ENCODE results near the gene KCNE1.
A peak's percentile ranks its signal among the peaks of the same experiment; 100 is the strongest.

Gene KCNE1

DNA sequence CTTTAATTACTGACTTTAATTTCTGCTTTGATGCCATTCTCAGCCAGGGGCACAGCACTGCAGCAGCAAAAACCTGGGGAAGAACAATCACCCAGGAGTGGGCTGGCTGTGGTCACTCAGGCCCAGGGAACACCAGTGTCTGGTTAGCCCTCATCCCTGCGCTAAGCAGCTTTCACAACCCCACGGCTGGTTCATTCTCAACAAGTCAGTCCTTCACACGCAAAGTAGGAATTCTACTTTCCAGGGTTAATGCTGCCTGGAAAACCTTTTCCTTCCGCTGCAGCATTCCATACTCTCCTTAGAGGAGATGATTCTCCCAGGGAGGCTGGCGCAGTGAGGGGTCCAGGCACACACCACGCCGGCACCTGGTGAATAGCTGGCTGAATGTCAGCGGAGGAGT, 24.3 kb upstream of the KCNE1 start:
- DNase-seq, result no peak

DNA sequence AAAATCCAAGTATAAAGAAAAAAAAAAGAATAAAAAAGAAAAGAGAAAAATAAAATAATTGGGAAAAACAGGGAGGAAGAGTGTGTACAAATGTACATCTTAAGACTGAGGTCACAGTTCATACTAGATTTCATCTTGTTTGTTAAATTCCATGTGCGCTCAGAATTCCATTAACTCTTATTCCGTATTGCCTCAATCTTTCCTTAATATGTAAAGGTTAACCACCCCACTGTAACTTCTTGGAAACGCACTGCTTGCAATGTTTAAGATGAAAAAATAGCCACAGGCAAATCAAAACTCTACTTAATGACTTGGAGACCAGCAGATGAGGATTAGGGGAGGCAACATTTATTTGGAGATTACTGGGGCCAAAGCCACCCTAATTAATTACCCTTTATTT, 23.9 kb upstream of the KCNE1 start:
- no peak for DNase-seq

DNA sequence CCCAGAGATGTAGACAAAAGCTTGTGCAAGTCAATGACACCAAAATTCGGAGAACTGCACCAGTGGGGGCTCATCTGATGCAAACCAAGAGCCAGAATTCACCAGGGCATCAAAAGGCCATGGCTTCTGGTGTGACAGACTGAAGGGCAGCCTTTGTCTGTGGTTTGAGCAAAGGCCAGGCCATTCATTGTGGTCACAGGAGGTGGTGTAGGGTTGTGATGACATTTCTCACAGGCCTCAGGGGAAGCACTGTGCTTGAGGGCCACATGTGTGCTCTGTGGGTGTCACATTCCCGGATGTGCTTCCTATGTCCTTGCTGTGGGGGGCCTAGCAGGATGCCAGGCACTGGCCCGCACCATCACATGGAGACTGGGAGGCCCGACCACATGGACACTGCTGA, 22.5 kb upstream of the KCNE1 start:
- DNase-seq, result no peak

DNA sequence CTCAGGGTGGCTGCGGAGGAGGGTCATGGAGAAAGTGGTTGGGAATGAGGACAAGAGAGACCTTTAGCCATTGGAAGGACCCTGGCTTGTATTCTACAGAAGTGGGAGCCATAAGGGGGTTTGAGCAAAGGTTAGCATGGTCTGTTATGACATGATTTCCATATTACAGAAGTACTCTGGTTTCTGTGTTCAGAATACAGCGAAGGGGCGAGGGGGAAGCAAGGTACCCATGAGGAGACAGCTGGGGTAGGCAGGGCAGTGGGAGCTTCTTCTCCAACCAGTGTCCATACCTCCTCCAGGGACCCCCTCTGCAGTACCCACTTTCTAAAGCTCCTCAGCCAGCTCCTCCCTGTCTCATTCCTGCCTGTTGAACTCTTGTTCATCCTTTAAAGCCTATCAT, 21.9 kb upstream of the KCNE1 start:
- no peak for DNase-seq

DNA sequence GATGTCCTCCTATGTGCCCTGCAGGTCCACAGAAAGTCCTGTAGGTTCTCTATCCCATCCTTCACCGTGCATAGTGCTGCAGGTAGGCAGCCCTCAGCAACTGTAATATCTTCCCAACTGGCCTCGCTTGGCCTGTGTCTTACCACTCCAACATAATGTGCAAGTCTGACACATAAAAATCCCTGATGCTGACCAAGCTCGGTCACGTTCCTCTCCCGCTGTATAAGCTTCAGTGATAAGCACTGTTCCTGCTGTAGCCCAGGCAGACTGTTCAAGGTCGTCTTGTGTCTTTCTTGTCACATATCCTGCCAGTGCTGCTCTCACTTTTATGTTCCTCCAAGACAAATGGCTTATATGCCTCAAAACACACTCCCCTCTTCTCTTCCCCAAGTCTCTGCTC, 19.4 kb upstream of the KCNE1 start:
- DNase-seq, result no peak

DNA sequence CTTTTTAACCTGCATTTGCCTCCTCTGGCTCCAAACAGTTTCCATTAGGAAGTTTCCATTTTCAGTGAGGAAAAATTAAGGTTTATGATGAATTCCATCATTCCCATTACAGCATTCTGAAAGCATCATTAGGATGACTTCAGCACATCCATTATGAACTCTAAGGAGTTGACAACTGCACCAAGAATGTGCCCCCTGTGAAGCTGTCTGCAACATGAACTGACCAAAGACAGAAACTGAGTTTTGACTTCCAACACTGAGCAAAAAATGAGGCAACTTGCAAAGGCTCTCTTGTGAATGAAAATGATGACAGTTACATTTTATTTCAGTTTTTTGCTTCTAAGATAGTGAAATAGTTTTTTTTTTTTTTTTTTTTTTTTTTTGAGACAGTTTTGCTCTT, 18.3 kb upstream of the KCNE1 start:
- no peak for DNase-seq

DNA sequence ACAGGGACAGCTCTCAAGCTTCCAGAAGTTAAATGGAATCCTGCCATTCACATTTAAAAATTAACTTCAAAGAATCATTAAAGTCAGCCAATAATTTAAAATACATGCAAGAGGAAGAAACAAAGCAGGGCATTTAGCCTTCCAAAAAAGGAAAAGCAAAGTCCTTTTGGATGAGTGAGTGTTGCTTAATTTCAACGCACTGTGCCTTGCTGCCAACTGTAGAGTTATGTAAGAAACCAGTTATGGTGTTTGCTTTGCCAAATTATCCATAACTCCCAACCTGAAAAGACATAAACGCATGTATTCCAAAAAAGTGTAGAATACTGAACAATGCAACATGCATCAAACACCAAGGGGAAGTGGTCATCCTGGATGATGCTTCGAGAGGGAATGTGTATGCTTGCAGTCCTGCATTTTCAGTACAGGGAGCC, 16.1 kb upstream of the KCNE1 start:
- no peak for DNase-seq

DNA sequence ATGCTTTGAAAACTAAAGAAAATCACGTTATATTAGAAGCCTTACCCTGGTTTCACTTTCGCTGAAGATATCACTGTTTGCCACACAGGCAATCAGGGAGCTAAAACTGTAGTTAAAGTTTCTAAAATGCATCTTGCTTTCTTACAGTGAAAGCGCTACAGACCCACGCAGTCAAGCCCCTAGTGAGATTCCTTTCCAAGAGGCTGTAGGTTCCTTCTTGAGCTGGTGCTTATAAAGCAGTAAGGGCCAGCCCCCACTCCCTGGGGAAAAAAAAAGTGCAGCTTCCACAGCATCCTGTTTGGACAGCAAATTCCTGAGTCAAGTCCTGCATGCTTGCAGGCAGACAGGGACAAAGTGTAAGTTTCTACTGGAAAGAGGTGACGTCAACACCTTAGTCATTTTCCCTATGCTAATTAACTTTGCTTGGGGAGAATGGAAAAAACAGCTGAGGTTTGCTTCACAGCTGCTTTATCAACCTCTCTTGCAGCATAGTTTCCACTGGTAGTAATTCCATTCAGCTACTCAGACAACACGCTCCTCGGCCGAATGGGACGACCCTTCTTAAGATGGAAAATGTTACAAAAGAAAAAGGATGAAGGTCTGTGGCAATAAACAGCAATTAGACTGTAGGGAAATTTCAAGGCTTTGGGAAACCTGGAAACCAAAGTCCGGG, 14.7 kb upstream of the KCNE1 start:
- DNase-seq, result peak; percentile 64

DNA sequence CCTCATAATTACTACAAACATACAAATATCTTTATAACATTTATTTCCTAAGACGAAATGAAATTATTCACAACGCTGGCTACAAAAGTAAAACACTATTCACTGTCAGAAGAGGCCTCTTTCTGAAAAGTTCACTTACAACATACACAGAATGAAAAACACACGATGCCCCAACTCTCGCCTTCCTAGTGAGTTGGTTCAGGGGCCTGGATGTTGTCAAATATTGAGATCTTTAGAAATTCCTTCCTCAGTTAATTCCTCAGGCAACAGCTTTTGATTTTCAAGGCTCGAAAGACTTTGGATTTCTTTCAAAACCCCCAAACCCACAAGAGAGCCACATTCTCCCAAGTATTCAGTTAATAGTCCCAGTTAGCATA, 14.2 kb upstream of the KCNE1 start:
- no peak for DNase-seq

DNA sequence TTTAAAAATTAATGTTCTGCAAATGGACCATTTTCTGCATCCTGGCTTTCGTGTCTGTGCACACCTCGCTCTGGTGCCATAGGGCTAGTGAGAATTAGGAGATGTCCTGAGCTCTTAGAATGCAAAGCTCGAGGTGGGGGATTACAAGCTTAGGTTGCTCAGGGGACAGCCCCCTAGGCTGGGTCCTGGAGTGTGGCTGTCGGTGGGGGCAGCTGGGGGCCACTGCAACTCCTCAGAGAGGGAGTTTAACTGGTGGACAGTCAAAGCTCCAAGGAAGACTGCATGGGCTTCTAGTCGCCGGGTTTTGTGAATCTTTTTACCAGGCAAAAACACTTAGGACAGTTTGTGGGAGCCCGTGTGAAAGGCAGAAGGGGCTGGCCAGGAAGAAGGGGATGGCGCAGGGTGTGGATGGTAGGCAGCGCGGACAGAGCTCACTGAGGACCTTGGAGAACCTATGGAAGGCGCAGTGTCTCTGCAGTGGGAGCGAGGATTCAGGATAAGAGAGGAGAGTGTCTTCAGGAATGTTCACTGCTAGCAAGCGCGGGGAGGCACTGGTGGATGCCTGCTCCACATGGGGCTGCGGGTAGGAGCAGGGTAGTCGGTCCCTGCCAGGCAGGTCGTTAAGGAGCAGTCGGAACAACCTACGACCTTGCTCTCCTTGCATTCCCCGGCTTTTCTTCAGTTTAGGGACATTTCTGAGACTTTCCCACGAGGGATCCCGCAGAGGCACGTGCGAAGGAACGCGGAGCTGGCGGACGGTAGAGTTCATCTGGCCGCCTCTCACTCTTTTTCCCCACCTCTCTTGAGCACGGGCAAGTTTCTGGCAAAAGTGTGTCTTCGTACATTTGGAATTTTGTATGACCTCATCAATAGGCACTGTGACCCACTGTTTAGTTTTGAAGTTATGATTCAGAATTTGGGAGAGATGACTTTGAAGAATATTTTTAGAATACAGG, 12.9 kb upstream of the KCNE1 start:
- peak; percentile 52 for DNase-seq

DNA sequence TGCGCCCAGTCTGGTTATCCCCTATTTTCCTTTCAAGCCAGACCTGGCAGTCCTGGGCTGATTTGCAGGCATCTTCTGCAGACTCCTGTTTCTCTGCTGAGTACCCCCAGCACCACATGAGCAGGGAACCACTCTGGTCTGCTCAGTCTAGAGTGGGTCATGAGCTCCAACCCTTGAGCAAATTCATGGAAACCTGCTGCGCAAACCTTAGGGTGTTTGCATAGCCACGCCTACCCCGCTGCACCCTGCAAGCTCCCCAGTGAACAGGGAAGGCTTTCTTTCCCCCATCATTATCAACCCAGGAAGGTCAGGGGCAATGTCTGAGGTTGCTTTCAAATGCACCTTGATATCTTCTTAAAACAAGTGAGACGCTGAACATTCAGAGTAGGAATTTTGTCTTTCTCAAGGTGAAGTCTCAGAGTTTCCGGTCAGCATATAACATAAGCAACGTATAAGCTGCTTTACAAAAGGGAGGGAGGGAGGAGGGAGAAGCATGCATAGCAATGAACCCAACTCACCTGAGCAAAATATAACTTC, 11.1 kb upstream of the KCNE1 start:
- DNase-seq, result no peak

DNA sequence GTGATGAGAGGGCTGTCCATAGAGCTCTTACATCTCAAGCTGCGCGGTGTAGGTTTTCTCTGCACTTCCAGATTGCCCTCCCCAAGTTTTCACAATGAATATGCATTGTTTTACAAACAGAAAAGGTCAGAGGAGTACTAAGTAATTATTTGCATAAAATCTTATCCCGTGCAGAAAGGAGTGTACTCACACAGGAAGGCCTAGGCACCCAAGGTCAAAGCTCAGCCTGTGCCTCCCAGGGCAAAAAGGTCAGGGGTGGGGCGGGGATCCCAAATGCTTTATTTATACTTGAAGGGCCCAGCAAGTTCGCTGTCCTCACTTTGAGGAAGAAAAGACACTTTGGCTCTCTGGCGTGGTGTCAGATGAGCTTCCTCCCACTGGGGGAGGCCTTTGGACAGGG, 10.3 kb upstream of the KCNE1 start:
- DNase-seq, result no peak

DNA sequence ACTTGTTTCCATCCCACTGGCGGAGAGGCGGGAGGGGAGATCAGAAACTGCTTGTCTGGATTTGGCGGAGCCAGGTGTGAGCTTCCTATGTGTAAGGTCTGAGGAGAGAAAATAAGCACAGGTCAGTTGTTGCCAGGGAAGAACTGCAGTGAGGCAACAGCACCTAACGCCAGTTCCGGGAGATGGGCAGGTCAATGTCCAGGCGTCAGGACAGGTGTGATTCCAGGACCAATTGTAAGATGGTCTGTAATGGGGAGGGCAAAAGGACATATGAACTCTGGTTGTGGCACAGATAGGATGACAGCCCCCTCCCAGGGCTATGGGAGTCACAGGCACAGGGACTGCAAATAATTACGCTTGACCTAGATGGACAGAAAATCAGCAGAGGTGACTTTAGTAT, 9.6 kb upstream of the KCNE1 start:
- DNase-seq, result no peak

DNA sequence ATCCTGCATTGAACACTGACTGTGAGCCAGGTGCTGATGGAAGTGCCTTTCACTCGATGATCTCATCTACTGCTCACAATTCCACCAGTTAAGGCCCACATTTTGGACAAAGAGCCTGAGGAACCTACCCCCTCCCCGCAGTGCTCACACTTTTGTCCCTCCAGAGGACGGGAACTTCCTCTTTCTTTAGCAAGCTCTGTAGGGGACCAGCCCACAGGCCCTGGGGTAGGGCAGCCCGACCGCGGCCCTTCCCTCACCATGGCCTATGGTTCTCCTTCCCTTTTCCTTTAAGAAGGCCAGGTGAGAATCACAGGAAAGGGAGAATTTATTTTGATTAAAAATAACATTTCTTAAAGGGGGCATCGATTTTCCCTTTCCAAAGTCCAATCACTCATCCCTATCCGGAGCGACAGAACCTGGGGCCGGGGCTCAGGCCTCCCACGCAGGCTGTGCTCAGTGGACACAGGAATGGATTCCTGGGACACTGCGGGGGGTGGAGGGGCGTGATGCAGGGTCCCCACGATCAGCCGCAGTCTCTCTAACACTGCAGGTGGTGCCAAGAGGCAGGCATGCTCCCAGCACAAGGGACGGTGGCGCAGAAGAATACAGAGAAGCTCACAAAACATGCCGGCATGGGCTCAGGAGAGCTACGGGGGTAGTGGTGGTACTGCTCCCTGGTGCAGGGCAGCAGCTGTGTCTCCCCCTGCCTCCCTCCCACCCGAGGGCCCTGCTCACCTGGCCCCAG, 8.9 kb upstream of the KCNE1 start:
- no peak for DNase-seq

DNA sequence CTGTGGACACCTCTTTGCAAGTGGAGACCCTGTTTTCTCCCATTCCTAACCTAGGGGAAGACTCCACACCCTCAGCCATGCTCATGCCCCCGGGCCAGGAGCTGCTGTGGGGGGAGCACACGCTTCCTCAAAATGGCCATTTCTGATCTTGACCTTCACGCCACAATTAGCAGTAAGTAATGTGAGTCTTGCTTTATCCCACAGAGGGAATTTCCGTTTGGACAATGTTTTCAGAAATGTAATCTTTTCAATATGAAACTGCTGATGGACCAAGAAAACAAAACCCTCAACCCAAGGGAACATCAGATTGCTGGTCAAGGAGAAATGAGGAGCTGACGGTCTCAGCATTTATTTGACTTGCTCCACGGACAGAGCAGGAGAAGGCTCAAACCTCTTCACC, 8.3 kb upstream of the KCNE1 start:
- no peak for DNase-seq

DNA sequence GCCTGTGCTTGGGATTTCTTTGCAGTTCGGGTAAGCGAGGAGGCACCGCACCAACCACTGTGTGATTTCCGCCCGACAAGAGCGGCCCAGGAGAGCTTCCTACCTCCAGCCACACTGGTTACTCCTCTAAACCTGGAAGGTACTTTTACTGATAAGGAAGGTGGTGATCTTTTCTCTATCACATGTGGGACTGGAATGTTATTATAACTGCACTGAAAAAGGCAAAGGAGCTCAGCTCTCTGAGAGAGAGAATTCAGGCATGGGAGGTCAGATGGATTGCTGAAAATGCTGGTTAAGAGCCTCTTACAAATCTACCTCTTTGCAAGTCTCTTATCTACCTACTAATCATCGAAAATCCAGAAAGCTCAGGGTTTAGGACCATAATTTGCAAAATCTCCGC, 7.7 kb upstream of the KCNE1 start:
- DNase-seq, result no peak

DNA sequence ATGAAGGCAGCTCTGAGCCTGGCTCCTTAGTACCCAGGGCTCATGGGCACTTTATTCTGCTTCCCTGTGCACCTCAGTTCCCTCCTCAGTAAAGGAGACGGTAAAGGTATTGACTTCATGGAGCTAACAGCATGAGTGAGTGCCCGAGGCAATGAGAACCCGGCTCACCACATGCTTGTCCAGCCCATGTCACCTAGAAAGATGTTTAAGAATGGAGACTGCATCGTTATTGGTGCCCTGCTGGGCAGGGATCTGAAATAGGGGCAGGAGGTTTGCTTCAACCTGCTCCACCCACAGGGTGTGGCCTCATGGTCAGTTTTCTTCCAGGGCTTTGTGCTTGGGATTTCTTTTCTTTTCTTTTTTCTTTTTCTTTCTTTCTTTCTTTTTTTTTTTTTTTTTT, 7.0 kb upstream of the KCNE1 start:
- DNase-seq, result no peak

DNA sequence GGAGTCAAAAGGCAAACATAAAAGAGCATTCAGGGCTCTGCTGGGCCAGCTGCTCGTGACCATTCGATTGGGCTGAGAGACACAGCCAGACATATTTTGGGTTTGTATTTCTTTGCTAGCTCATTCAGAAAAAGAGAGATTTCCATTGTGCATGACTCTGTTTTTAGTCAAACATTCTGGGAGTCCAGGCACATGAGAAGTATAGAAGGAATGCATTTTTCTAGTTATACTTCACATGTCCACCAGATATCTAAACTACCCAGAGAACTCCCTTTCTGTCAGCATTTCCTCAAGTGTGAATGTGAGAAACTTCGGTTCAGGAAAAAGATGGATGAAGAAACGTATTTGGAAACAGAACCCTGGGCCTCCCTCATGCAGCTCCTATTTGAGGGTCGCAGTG, 6.3 kb upstream of the KCNE1 start:
- no peak for DNase-seq

DNA sequence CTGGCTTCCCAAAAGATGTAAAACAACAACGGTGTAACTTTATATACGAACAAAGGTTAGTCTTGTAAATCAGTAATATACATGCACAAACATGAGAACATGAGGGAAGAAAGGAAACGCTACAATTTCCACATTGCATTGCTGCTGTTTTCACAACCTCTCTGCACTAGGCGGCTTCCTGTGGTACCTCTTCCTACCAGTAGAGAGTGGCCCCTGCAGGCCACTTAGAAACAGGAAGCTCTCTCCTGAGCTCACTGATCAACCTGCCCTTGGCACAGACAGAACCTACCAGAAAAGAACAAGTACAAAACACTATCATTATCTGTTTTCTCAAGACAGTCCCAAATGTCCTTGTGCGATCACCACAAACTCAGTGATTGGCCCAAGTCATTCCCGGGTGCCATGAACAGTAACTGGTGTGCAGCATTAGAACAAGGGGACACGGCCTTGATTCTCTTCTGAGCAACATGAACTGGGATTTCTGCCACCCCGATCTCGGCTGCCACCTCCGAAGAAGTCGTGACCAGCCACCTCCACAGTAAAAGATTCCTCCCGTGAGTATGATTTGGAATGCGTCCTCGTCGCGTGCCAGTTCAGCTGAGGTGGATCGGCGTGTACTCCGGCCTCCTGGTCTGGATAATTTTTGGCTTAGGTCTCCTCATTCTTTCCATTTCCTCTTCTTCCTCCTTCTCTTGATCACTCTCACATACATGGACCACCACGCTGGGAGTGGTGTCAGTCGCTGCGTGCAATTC, 5.7 kb upstream of the KCNE1 start:
- DNase-seq, result no peak

DNA sequence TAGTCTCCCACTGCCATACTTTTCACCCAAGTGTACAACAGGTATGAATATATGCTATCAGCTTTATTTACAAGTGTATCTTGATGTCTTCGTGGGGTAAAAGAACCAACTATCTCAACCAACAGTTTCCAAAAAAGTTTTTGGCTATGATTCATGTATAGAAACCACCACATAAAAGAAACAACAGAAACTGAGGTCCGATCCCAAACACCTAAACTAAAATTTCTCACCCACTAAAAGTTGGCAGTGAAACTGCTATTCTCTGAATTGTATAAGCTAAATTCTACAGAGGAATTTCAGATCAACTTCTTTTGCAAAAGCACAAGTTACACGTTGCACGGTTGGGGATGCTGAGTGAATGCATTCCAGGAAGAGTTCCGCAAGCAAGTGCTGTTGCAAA, 5.0 kb upstream of the KCNE1 start:
- no peak for DNase-seq

DNA sequence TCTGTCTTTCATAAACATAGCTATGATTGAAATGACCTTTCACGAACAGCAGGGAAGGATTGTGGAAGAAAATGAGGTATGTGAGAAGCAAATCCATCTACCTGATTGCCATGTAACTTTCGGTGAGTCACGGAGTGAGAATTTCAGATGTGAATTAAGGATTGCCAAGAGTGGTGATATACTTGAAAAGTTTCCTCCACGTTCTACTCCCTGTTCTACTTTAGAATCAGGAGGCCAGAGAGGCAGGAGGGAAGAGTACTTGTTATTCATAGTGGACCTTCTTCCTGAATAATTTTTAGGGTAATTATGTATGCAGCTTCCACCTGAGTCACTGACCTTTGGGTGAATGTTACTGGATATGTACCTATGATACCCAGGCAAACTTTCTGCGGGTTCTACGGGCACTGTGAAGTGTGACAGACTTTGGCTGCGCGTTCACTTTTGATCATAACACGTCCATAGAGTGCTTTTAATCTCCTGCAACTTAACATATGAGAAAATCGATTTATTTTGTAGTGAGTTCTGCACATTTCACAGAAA, 2.6 kb upstream of the KCNE1 start:
- no peak for DNase-seq

DNA sequence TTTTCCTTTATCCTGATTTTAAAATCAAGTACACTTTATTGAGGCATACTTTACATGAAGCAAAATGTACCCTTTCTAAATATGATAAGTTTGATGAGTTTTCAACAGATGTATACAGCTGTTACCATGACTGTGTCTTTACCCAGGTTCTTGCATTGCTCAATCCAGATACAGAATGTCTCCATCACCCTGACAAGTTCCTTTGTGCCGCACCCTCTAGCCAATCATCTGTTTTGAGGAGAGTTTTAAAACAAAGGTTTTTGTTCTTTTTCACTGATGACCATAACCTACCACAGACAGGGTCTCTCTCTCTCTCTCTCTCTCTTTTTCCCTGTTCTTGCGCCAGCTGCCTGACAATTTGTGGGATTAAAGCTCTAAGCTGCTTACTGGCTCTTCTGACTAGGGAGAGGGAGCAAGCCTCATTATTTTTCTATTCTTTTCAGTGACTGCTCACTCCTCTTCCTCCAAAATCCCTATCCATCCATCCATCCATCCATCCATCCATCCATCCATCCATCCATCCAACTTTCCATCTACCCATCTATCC, 1.2 kb upstream of the KCNE1 start:
- DNase-seq, result no peak

All from right kidney (tissue), 1 donor.